Measurements from ENCODE around the gene TDRD12. TPM values are rescaled to one million over a fixed set of nuclear protein-coding genes. Genes with fewer than 3 reads are reported as not detected.
"Not testable (repeated sequence)": the region's sequence is repeated elsewhere in the genome, so short reads cannot be mapped to it uniquely, and the experiment has no call there.

The TDRD12 gene
- polyA plus RNA-seq, 3 donors, result 0.02 to 0.22 (median 0.19) TPM

DNA sequence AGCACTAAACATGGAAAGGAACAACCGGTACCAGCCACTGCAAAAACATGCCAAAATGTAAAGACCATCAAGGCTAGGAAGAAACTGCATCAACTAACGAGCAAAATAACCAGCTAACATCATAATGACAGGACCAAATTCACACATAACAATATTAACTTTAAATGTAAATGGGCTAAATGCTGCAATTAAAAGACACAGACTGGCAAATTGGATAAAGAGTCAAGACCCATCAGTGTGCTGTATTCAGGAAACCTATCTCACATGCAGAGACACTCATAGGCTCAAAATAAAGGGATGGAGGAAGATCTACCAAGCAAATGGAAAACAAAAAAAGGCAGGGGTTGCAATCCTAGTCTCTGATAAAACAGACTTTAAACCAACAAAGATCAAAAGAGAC is 128.5 kb downstream of the TDRD12 start:
- 33% methylated on average over 1 of the region's 2 CpGs; no CpG with 5 or more reads in 2 of the 3 donors for WGBS, 3 donors
- not testable (repeated sequence) for H3K27ac ChIP-seq (ENCODE audit: low read depth, low read length)

DNA sequence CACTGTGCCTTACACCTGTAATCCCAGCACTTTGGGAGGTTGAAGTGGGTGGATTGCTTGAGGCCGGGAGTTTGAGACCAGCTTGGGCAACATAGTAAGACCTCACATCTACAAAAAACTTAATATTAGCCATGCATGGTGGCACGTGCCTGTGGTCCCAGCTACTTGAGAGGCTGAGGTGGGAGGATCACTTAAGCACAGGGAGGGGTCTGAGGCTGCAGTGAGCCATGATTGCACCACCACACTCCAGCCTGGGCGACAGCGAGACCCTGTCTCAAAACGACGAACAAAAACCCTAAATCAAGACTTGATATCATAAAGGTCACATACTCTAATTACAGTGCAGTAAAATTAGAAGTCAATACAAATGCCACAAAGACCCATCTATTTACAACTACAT is 132.6 kb downstream of the TDRD12 start:
- no peak overlapping the region for H3K27ac ChIP-seq (ENCODE audit: low read depth, low read length)
- WGBS, 3 donors, result 94 to 97% (median 95%) methylated on average over 6 of the region's 6 CpGs

GRCh38 chr19:32856818-32857217 is 137.3 kb downstream of the TDRD12 start:
- not testable (repeated sequence) for H3K27ac ChIP-seq (ENCODE audit: low read depth, low read length)
- WGBS, 3 donors, result 93 to 99% (median 96%) methylated on average over 7 of the region's 7 CpGs

- 91 to 94% (median 92%) methylated on average over 5 of the region's 5 CpGs for WGBS, 3 donors
- no peak overlapping the region for H3K27ac ChIP-seq (ENCODE audit: low read depth, low read length)
These were observed 138.0 kb downstream of the TDRD12 start for GRCh38 chr19:32857584-32857983.

- no peak overlapping the region for H3K27ac ChIP-seq (ENCODE audit: low read depth, low read length)
- 86 to 93% (median 92%) methylated on average over 13 of the region's 13 CpGs for WGBS, 3 donors
These were observed 138.6 kb downstream of the TDRD12 start for GRCh38 chr19:32858155-32858554.

DNA sequence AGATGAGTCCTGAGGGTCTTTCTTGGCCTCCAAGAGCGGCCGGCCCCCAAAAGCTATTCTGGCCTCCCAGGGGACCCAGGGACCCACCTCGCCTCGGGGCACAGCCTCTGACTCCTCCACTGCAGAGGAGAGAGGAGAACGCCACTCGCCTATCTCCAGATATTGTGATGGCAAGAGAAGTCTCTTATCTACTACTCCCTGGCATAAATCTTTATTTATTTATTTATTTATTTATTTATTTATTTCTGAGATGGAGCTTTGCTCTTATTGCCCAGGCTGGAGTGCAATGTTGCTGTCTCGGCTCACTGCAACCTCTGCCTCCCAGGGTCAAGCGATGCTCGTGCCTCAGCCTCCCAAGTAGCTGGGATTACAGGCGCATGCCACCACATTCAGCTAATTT is 139.0 kb downstream of the TDRD12 start:
- H3K27ac ChIP-seq (ENCODE audit: low read depth, low read length), result no peak overlapping the region
- 94 to 96% (median 95%) methylated on average over 10 of the region's 10 CpGs for WGBS, 3 donors

GRCh38 chr19:32859591-32859990 is 140.0 kb downstream of the TDRD12 start:
- no peak overlapping the region for H3K27ac ChIP-seq (ENCODE audit: low read depth, low read length)
- WGBS, 3 donors, result 95 to 96% (median 95%) methylated on average over 19 of the region's 19 CpGs

GRCh38 chr19:32861596-32861995 is 142.0 kb downstream of the TDRD12 start:
- 98 to 99% (median 98%) methylated on average over 3 of the region's 3 CpGs for WGBS, 3 donors
- no peak overlapping the region for H3K27ac ChIP-seq (ENCODE audit: low read depth, low read length)

GRCh38 chr19:32862173-32862572 is 142.6 kb downstream of the TDRD12 start:
- 90 to 93% (median 92%) methylated on average over 19 of the region's 19 CpGs for WGBS, 3 donors
- no peak overlapping the region for H3K27ac ChIP-seq (ENCODE audit: low read depth, low read length)

DNA sequence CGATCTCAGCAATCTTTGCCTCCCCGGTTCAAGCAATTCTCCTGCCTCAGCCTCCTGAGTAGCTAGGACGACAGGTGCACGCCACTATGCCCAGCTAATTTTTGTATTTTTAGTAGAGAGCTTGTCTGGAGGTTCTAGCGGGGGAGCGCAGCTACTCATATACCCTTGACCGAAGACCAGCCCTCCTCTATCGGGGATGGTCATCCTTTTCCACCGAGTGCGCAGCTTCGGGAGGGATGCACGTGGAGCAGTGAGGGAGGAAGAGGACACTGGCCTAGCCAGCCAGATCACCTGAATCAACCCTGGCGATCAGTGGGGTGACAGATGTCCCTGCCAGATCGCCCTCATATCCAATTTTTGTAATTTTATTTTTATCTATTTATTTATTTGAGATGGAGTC is 143.2 kb downstream of the TDRD12 start:
- no peak overlapping the region for H3K27ac ChIP-seq (ENCODE audit: low read depth, low read length)
- WGBS, 3 donors, result 93 to 96% (median 96%) methylated on average over 14 of the region's 14 CpGs

- 93 to 95% (median 95%) methylated on average over 8 of the region's 8 CpGs for WGBS, 3 donors
- H3K27ac ChIP-seq (ENCODE audit: low read depth, low read length), result no peak overlapping the region
These were observed 143.7 kb downstream of the TDRD12 start for GRCh38 chr19:32863301-32863700.

- no peak overlapping the region for H3K27ac ChIP-seq (ENCODE audit: low read depth, low read length)
- WGBS, 3 donors, result 88 to 90% (median 90%) methylated on average over 13 of the region's 13 CpGs
These were observed 144.3 kb downstream of the TDRD12 start for GRCh38 chr19:32863841-32864240.

GRCh38 chr19:32864318-32865007 is 144.9 kb downstream of the TDRD12 start:
- 84 to 87% (median 86%) methylated on average over 34 to 35 of the region's 35 CpGs for WGBS, 3 donors
- H3K27ac ChIP-seq (ENCODE audit: low read depth, low read length), result no peak overlapping the region

DNA sequence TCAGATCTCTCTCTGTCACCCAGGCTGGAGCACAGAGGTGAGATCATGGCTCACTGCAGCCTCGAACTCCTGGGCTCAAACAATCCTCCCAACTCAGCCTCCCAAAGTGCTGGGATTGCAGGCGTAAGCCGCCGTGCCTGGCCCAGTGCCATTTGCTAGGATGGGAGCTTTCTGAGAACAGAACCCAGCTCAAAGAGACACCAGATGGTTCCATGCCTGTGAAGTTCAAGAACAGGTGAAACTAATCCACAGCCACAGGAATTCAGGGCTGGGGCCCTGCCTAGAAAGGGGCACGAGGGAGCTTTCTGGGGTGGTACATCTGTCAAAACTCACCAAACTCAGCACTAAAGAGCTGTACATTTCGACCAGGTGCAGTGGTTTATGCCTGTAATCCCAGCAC is 145.8 kb downstream of the TDRD12 start:
- H3K27ac ChIP-seq (ENCODE audit: low read depth, low read length), result no peak overlapping the region
- 69 to 78% (median 78%) methylated on average over 6 of the region's 6 CpGs for WGBS, 3 donors

GRCh38 chr19:32866061-32866460 is 146.5 kb downstream of the TDRD12 start:
- 80 to 83% (median 83%) methylated on average over 7 of the region's 7 CpGs for WGBS, 3 donors

DNA sequence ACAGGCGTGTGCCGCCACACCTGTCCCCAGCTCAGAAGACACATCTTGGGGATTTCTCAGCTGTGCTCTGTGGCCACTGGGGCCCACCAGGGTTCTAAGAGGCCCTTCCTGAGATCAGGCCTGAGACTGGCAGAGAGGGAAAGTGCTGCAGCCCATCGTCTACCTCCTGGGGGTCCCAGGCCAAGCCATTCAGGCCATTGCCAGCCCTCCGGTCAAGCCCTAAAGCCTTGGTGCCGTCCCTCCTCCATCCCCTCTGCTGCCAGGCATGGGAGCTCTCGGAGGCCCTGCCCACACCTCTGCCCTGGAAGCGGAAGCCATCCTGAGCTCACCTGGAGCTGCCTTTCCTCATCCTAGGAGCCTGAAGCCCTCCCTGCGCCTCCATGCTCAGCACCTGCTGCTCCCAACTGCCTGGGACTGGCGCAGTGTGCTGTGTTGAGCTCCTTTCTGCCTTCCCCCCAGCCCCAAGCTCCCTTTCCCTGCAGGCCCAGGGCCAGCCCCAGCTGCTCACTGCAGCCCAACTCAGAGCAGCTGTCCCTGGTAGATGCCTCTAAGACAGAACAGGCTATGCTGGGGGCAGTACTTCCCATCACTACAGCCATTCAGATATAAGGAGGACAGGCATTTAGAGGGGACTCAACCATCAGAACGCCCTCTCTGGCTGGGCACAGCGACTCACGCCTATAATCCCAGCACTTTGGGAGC is 147.1 kb downstream of the TDRD12 start:
- 83 to 89% (median 88%) methylated on average over 11 to 12 of the region's 12 CpGs for WGBS, 3 donors
- no peak overlapping the region for H3K27ac ChIP-seq (ENCODE audit: low read depth, low read length)

More at GRCh38 chr19:32866061-32866460, 146.5 kb downstream of the TDRD12 start:
- H3K27ac ChIP-seq (ENCODE audit: low read depth, low read length), result no peak overlapping the region

DNA sequence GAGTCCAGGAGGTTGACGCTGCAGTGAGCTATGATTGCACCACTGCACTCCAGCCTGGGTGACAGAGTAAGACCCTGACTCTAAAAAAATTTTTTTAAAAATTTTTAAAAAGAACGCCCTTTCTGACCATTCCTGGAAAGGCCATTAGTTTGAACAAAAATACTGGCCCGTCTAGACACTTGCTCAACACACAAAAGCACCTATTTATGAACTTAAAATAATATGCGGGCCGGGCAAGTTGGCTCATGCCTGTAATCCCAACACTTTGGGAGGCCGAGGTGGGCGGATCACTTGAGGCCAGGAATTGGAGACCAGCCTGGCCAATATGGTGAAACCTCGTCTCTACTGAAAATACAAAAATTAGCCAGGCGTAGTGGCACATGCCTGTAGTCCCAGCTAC is 147.9 kb downstream of the TDRD12 start:
- not testable (repeated sequence) for H3K27ac ChIP-seq (ENCODE audit: low read depth, low read length)
- WGBS, 3 donors, result 92 to 94% (median 93%) methylated on average over 9 of the region's 9 CpGs

DNA sequence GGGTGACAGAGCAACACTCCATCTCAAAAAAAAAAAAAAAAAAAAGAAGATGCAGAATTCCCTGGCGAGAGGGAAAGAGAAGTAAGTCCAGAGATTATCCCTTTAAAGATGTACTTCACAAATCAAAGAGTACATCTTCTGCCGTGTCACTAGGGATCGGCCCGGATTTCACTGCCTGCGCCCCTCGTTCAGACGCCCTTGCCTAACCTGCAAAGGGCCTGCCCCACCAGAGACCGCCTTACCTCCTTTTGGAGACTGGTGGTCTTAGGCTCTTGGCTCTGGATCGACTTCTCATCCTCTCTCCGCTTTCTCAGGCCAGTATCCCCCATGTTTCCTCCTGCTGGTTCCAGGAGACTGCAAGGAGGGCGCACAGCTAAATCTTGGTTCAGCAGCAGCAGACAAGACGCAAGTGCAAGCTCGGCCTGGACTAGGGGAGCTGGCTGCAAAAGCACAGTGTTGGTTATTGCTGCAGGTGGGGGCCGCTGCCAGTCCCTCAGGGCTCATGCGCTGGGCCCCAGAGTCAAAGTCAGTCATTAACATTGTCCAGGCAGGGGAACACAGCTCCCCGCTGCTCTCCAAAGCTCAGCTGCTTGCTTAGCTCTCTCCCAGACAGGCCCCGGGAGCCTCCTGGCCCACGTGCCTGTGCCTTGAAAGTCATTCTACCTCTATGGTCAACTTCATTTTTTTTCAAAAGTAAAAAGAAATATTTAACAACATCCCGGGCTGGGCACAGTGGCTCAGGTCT is 148.8 kb downstream of the TDRD12 start:
- 81 to 89% (median 86%) methylated on average over 19 of the region's 19 CpGs for WGBS, 3 donors
- H3K27ac ChIP-seq (ENCODE audit: low read depth, low read length), result no peak overlapping the region

DNA sequence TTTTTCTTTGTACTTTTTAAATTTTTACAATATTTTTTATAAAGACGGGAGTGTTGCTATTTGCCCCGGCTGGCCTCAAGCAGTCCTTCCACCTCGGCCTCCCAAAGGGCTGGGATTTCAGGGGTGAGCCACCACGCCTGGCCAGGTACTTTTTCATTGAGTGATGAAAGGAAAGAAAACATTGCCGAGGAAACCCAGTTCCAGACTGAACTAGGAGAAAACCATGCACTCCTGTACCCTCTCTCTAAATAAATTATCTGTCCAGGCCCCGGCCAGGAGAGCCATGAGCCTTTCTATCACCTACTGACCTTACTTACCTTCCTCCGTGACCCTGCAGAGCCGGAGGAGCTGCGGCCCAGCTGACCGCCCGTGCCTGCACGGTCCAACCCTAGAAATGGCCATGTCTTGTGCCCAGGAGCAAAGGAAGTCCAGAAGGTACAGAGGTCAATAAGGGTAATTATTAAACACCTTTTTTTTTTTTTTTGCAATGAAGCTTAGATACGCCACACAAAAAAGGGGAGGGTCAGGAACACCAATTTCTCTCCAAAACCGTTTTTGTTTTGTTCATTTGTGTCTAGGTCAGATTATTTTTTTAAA is 149.9 kb downstream of the TDRD12 start, which contains the start of gene SLC7A9:
Gene SLC7A9 (minus strand): TSS at position 399 of the 597 bp plus-strand sequence. CDS start 1,233 bp downstream, outside the sequence.
- 70 to 81% (median 77%) methylated on average over 14 of the region's 14 CpGs for WGBS, 3 donors

More for the DNA sequence above, 149.9 kb downstream of the TDRD12 start, which contains the start of gene SLC7A9:
- no peak within 1 kb of the TSS for H3K27ac ChIP-seq (ENCODE audit: low read depth, low read length)

Measured in adipose tissue (tissue), 3 donors.